ENCODE measurements around the gene HSDL1.

DNA sequence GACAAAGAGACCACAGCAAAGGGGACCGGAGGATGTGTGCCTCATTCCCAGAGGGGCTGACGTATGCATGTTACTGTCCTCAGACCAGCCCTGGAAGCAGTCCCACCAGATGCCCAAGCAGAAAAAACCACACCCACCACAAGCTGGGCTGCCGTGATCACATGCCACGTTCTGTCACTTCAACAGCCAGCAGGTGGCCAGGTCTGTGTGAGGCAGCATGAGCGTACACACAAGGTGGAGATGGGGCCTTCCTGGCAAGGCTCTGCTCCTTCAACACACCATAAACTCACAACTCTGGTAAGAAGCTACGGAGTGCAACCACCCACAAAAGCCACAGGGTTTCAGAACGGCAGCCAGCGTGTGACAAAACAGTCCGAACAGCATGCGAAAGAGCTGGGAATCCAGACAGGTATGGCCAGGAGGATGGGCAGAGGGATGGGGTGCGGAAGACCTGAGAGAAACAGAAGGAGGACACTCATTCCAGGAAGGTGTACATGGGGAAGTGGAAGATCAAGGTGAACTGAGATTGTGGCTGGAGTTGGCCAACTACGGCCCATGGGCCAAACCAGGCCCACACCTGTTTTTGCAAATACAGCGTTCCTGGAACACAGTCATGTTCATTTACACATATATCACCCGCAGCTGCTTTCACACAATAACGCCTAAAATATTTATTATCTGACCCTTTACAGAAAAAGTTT, 56.1 kb downstream of the HSDL1 start:
- TF ChIP-seq, protein P1, sequence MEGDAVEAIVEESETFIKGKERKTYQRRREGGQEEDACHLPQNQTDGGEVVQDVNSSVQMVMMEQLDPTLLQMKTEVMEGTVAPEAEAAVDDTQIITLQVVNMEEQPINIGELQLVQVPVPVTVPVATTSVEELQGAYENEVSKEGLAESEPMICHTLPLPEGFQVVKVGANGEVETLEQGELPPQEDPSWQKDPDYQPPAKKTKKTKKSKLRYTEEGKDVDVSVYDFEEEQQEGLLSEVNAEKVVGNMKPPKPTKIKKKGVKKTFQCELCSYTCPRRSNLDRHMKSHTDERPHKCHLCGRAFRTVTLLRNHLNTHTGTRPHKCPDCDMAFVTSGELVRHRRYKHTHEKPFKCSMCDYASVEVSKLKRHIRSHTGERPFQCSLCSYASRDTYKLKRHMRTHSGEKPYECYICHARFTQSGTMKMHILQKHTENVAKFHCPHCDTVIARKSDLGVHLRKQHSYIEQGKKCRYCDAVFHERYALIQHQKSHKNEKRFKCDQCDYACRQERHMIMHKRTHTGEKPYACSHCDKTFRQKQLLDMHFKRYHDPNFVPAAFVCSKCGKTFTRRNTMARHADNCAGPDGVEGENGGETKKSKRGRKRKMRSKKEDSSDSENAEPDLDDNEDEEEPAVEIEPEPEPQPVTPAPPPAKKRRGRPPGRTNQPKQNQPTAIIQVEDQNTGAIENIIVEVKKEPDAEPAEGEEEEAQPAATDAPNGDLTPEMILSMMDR (IDR thresholded peaks at IDR 0.05; ENCODE audit: low read depth, low read length), result no peak
- TF ChIP-seq POLR2A (IDR thresholded peaks at IDR 0.05; ENCODE audit: extremely low read depth, insufficient read length), result no peak
- TF ChIP-seq, protein P2, sequence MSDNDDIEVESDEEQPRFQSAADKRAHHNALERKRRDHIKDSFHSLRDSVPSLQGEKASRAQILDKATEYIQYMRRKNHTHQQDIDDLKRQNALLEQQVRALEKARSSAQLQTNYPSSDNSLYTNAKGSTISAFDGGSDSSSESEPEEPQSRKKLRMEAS (IDR thresholded peaks at IDR 0.05; ENCODE audit: low read depth, low read length), result peak; percentile 13; the same call in 1 of the 2 replicates
- TF ChIP-seq MYC (IDR thresholded peaks at IDR 0.05; ENCODE audit: low read depth, low read length), result no peak
